Ishikawa (cell line): ENCODE data around the gene PLXDC2.

Experiments used
- CEBPB ChIP-seq: IDR thresholded peaks from 2 replicates; pipeline ENCODE4 v1.6.1; 2012
- CREB1 ChIP-seq: IDR thresholded peaks from 2 replicates; pipeline ENCODE4 v1.6.1; 2012; ENCODE audit warnings: low read depth
- EGR1 ChIP-seq: IDR thresholded peaks from 2 replicates; pipeline ENCODE4 v1.6.1; 2012
- EP300 ChIP-seq: IDR thresholded peaks from 2 replicates; pipeline ENCODE4 v1.6.1; 2012; ENCODE audit warnings: borderline replicate concordance
- FOXM1 ChIP-seq: IDR thresholded peaks from 2 replicates; pipeline ENCODE4 v1.6.1; 2012; ENCODE audit warnings: low read depth, borderline replicate concordance
- NFIC ChIP-seq: IDR thresholded peaks from 2 replicates; pipeline ENCODE4 v1.6.1; 2012
- RAD21 ChIP-seq: IDR thresholded peaks from 2 replicates; pipeline ENCODE4 v1.6.1; 2012; ENCODE audit warnings: low read depth
- TAF1 ChIP-seq: IDR thresholded peaks from 2 replicates; pipeline ENCODE4 v1.6.1; 2012; ENCODE audit warnings: low read depth, mild to moderate bottlenecking
- TCF12 ChIP-seq: IDR thresholded peaks from 2 replicates; pipeline ENCODE4 v1.6.1; 2012; ENCODE audit warnings: low read depth
- TEAD4 ChIP-seq: IDR thresholded peaks from 2 replicates; pipeline ENCODE4 v1.6.1; 2012
- YY1 ChIP-seq: IDR thresholded peaks from 2 replicates; pipeline ENCODE4 v1.6.1; 2012; ENCODE audit warnings: low read depth
- ZBTB7A ChIP-seq: IDR thresholded peaks from 2 replicates; pipeline ENCODE4 v1.6.1; 2012; ENCODE audit warnings: low read depth
- TF ChIP-seq, protein P1 (sequence below): IDR thresholded peaks from 2 replicates; pipeline ENCODE4 v1.6.1; 2012; ENCODE audit warnings: low read depth, mild to moderate bottlenecking
- TF ChIP-seq, protein P2 (sequence below): IDR thresholded peaks from 2 replicates; pipeline ENCODE4 v1.6.1; 2012
- TF ChIP-seq, protein P3 (sequence below): IDR thresholded peaks from 2 replicates; pipeline ENCODE4 v1.6.1; 2012

Gene PLXDC2

DNA sequence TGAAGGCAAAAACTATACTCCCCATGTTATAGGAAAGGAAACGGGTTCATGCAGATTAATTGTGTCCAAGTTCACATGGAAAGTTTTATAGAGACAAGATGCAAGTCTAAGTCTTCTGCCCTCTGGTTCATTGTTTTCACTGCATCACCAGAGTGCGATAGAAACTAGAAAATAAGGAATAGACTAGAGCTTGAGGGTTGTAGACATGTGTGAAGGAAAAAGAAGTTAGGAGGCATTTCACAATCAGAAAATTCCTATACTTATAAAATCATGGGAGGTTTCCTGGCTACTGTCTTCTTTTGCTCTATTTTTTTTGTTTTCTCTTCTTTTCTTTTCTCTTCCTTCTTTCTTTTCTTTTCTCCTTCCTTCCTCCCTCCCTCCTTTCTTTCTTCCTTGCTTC is 329.8 kb downstream of the PLXDC2 start:
- TF ChIP-seq TCF12 (no peak), NFIC (no peak), EGR1 (no peak), EP300 (no peak), TAF1 (no peak)
- TF ChIP-seq, protein P1, sequence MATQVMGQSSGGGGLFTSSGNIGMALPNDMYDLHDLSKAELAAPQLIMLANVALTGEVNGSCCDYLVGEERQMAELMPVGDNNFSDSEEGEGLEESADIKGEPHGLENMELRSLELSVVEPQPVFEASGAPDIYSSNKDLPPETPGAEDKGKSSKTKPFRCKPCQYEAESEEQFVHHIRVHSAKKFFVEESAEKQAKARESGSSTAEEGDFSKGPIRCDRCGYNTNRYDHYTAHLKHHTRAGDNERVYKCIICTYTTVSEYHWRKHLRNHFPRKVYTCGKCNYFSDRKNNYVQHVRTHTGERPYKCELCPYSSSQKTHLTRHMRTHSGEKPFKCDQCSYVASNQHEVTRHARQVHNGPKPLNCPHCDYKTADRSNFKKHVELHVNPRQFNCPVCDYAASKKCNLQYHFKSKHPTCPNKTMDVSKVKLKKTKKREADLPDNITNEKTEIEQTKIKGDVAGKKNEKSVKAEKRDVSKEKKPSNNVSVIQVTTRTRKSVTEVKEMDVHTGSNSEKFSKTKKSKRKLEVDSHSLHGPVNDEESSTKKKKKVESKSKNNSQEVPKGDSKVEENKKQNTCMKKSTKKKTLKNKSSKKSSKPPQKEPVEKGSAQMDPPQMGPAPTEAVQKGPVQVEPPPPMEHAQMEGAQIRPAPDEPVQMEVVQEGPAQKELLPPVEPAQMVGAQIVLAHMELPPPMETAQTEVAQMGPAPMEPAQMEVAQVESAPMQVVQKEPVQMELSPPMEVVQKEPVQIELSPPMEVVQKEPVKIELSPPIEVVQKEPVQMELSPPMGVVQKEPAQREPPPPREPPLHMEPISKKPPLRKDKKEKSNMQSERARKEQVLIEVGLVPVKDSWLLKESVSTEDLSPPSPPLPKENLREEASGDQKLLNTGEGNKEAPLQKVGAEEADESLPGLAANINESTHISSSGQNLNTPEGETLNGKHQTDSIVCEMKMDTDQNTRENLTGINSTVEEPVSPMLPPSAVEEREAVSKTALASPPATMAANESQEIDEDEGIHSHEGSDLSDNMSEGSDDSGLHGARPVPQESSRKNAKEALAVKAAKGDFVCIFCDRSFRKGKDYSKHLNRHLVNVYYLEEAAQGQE: no peak

DNA sequence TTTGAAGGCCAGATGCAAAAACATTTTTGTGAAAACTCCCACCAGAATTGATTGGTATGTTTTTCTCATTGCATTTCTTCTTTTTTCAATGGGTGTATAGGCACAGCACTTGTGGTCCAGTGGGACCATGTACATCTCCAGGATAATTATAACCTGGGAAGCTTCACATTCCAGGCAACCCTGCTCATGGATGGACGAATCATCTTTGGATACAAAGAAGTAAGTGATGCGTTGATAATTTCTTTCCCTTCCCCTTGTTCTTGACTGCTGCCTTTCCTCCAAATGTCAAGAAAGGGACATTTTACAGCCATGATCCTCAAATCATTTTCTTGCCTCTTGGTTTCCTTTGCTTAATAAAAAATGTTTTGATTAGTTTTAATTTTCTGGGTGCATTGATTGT is 331.5 kb downstream of the PLXDC2 start:
- no peak for TF ChIP-seq TCF12
- TF ChIP-seq NFIC: no peak
- TF ChIP-seq CREB1: no peak
- TF ChIP-seq EP300: no peak
- no peak for TF ChIP-seq CEBPB
- TF ChIP-seq, protein P2, sequence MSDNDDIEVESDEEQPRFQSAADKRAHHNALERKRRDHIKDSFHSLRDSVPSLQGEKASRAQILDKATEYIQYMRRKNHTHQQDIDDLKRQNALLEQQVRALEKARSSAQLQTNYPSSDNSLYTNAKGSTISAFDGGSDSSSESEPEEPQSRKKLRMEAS: no peak
- TF ChIP-seq RAD21: no peak
- TF ChIP-seq EGR1: no peak
- no peak for TF ChIP-seq TAF1
- TF ChIP-seq, protein P1: no peak
- no peak for TF ChIP-seq YY1
- TF ChIP-seq, protein P3, sequence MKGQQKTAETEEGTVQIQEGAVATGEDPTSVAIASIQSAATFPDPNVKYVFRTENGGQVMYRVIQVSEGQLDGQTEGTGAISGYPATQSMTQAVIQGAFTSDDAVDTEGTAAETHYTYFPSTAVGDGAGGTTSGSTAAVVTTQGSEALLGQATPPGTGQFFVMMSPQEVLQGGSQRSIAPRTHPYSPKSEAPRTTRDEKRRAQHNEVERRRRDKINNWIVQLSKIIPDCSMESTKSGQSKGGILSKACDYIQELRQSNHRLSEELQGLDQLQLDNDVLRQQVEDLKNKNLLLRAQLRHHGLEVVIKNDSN: no peak
- no peak for TF ChIP-seq ZBTB7A
- no peak for TF ChIP-seq FOXM1

DNA sequence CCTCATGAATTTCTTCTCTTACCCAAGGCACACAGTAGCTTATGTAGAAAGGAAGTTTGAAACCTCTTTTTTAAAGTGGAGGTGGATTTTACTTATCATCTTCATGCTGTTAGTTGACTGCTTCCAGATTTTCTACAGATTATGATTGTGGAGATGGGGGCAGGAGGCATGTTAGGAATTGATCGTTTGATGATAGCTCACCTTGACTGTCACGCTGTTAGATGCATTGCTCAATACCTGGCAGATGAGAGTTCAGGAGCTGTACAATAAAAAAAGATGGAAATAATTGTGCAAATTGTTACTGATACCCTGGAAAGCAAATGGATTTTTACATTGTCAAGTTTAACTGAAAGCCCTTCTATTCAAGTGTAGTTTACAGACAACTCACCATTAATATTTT is 340.3 kb downstream of the PLXDC2 start:
- TF ChIP-seq CREB1 (no peak), RAD21 (no peak), EGR1 (no peak), CEBPB (no peak), ZBTB7A (no peak), TAF1 (no peak), NFIC (no peak), FOXM1 (no peak), TEAD4 (no peak)
- TF ChIP-seq, protein P2: no peak
- TF ChIP-seq, protein P1: no peak
- TF ChIP-seq, protein P3: no peak

DNA sequence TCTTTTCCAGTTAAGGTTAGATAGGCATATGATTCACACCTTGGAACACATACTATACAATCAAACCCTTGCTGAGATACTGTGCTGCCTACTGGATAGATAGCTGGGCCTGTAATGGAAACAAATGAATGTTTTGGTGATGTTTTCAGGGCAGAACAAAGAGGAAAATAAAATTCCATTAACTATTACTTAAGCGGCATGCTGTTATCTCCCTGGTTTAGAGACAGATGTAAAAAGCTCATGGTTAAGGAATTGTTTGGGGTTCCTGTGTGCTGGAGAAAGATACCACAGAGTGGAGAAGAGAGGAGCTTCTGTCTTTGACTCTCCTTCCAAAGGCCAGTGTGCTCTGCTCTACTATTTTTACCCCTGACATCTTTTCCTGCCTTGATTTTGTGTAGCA is 341.1 kb downstream of the PLXDC2 start:
- TF ChIP-seq, protein P3: no peak
- TF ChIP-seq YY1: no peak
- no peak for TF ChIP-seq FOXM1
- no peak for TF ChIP-seq NFIC
- no peak for TF ChIP-seq TAF1
- TF ChIP-seq EGR1: no peak
- TF ChIP-seq, protein P1: no peak
- TF ChIP-seq TCF12: no peak
- TF ChIP-seq CREB1: no peak
- TF ChIP-seq RAD21: no peak
- TF ChIP-seq ZBTB7A: no peak
